NCI-H510A treated with DMSO at 0.1 percent for 48 hours (cell line): Measurements from ENCODE around the gene NOSTRIN.
"Not testable (repeated sequence)": the region's sequence is repeated elsewhere in the genome, so short reads cannot be mapped to it uniquely, and the experiment has no call there.

Experiments
- DNase-seq: peaks from one replicate; lab custom pipeline; 2025; lab: John Stamatoyannopoulos, UW

The NOSTRIN gene

GRCh38 chr2:168801961-168802858, at the start of gene NOSTRIN:
TSS of gene NOSTRIN (plus strand) at chr2:168802637. CDS start at chr2:168802647, 10 bp downstream.
- DNase-seq = no peak

- DNase-seq = no peak
These were observed 48.6 kb upstream of the NOSTRIN start for GRCh38 chr2:168753765-168754329.

GRCh38 chr2:168757223-168757622, 45.2 kb upstream of the NOSTRIN start:
- no peak for DNase-seq

DNA sequence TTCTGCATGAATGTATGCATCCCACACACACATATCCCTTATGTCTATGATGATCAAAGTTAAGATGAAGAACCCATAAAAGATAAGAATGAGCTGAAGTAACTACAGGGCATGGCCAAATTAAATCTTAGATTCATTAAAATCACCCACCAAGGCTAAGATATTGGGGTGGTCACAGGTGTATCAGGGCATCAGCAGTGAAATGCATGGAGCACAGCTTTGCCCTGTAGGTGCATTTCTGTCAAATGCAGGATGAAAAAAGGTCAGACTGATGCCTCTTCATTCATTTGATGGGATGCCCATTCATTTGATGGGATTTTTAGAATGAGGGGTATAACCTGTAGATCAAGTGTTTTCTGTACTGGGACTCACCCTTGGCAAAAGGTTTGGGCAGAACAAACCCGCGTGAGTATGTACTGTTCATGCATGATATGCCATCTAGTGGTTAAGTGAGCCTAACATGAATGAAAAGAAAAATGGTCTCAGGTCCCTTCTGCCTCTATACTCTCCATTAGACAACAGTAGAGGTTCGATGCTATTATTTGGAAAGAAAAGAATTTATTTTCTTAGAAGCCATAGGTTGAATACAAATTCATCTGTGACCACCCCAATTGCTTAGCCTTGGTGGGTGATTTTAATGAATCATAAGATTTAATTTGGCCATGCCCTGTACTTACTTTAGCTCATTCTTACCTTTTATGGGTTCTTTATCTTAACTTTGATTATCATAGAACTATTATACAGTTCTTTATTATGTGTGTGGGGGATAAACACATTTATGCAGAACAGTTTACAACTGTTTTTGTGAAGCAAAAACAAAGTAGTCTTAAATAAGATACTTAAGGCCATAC, 43.2 kb upstream of the NOSTRIN start:
- DNase-seq = peak; percentile 20

- DNase-seq = no peak
These were observed 37.0 kb upstream of the NOSTRIN start for GRCh38 chr2:168765401-168765800.

DNA sequence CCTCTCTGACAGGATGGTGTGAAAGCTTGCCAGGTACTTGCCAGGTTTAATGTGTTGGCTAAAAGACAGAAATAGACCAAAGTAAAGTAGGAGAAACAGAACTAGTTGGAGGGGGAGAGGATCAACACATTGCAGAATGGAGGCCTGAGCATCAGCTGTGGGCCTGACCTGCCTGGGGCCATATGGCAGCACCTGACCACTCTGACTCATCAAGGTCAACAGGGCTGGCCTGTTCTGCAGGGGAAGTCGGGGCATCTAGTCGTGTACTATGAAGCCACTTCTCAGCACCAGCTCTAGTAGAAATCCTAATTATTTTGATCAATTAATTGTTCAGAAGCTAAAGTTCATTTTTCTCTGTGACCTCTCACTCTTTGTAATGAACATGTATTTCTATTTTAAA, 35.8 kb upstream of the NOSTRIN start:
- DNase-seq = no peak

- DNase-seq = no peak
These were observed 35.2 kb upstream of the NOSTRIN start for GRCh38 chr2:168767258-168767657.

- not testable (repeated sequence) for DNase-seq
These were observed 34.1 kb upstream of the NOSTRIN start for GRCh38 chr2:168768357-168768756.

- no peak for DNase-seq
These were observed 31.6 kb upstream of the NOSTRIN start for GRCh38 chr2:168770796-168771195.

DNA sequence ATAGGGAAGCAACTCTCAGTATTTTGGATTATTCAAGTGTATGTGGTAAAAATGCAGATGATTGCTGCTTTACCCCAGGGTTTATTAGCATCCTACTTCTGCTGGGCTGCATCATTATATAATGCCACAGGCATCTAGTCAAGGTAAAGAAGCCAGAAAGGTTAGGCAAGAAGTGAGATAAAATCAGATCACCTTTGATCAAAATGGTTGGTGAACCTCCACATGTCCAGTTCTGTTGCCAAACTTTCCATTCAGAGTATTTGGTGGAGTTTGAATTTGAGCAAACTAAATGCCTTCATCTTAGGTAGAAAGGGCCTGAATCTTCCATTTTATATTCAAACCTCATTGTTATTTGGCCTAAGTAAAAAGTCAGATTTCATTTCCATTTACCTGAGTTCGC, 29.7 kb upstream of the NOSTRIN start:
- no peak for DNase-seq

GRCh38 chr2:168773128-168773527, 29.3 kb upstream of the NOSTRIN start:
- DNase-seq = no peak

DNA sequence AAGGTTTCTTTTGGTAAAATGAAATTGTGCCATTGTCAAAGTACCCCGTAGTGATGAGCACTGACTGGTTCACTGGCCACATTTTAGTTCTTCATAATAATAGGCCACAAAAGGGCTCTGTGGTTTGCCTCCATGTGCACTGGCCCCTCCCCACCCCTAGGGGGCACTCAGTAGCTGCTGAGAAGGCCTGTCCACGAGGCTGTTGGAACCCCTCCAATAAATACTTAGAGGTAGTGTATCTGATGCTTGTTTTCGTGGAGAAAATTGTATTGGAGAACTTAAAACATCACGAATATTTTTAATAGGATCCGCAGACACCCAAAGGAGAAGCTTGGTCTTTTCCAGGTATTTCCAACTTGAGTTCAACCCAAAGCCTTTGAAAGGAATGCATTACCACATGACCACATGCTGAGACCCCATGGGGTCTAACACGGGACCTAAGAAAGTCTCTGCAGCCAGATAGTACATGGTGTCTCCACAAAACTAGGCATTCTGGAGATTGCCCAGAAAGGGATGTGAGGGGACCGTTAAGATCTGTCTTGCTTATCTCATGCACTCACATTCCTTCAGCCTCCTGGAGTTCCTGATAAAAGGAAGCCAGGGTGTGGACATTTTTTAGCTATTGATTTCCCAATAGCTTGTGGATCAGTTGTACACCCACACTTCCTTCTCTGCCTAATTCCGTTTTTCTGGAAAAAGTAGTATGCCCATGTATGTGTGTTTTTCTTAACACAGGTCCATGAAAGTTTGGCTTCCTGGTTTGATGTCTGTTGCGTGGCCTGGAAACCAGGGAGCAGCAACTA, 28.5 kb upstream of the NOSTRIN start:
- peak; percentile 10 for DNase-seq

DNA sequence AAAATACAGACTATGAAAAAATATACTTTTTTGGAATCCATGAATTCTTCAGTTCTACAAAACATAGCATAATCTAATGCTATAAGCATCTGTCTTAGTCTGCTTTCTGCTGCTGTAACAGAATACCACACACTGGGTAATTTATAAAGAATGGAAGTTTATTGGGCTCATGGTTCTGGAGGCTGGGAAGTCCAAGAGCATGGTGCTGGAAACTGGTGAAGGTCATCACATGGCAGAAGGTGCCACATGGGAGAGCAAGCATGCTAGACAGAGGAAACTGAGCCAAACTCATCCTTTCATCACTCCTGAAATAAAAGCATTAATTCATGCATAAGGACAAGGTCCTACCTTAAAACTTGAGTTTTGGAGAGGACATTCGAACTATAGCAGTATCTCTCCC, 26.6 kb upstream of the NOSTRIN start:
- DNase-seq = no peak

GRCh38 chr2:168780669-168781071, 21.8 kb upstream of the NOSTRIN start:
- DNase-seq = no peak

GRCh38 chr2:168781191-168781817, 21.1 kb upstream of the NOSTRIN start:
- DNase-seq = no peak

DNA sequence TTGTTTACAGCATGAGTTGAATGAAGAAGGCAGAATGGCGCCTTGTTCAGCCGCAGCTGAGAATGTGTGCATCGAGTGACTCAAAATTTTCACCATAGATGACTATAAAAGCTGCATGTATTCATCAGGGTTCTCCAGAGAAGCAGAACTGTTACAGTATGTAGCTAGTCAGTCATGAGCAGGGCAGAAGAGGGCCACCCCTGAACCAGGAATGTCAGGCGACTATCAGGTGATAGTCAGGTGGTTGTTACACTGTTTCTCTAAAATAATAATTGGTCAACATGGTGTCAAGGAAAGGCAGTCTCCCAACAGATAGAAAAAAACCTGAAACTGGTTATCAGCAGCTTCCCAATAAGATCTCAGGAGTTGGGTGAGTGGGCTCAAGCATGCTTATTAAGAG, 20.2 kb upstream of the NOSTRIN start:
- DNase-seq = no peak

DNA sequence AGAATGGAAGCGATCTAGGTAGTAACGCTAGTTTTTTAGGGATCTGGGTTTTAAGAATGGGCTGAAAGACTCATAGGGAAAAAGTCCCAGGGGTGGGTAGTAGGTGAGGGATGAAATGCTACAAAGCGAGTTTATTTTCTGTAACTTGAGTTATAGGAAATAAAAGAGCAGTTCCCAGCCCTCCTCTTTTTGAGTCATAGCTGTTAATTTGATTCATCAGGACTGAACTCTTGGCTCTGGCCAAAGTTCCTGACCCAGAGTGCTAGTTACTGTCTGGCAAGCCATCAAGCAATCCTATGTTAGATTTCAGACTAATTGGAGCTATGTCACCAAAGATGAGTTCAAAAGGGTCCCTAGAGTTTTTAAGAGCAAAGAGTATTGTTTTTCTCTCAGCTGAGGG, 17.4 kb upstream of the NOSTRIN start:
- DNase-seq = no peak

DNA sequence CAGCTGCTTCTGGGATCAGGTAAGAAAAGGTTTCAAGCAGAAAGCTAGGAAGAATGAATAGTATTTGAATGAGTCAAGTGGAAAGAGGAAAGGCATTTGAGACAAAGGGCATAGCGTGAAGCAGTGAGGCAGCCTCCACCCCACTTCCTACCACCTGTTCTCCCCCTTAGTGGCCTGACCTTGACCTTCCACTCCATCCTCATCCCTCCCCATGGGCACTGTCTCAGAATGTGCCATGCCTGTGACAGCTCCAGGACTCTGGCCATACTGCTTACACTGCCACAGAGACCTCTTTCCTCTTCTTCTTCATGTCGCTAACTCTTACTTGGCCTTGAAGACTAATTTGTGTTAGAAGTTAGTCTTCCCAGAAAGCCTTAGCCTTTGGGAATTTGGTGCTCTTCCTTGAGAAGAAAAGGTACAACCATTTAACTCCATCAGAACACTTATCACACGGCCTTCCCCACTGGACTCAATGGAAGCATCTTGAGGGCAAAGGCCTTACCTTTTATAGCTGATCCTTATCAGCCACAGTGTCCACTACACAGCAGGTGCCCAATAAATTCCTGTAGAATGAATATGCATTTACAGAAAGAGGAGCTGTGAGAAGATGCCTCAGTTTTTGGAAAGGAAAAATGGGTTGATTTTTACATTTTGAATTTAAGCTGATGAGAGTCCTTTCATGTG, 15.2 kb upstream of the NOSTRIN start:
- DNase-seq = no peak

GRCh38 chr2:168787782-168788376, 14.6 kb upstream of the NOSTRIN start:
- no peak for DNase-seq

GRCh38 chr2:168789776-168790175, 12.7 kb upstream of the NOSTRIN start:
- no peak for DNase-seq
